Natural killer cell (primary cell): Measurements from ENCODE around the gene HEATR9. TPM values are rescaled to one million over a fixed set of nuclear protein-coding genes. Genes with fewer than 3 reads are reported as not detected.

ENCODE experiments used
- ATAC-seq, 3 donors: fragments of 150-1000 bp in 2 of 3; fragments of 200-7000 bp in 1 of 3; cut with Tn5 transposase; 1 replicate in 1 of 3; 2 replicates in 2 of 3; pipeline ENCODE4 v1.10.0; 2021; ENCODE audit warnings: mild to moderate bottlenecking in 2 of 3, moderate library complexity in 2 of 3
- DNase-seq, 2 donors: peaks; one replicate each; pipeline versions ENCODE4 v3.0.0 to v3.0.0-alpha.2; 2013 to 2021; ENCODE audit warnings: mixed read lengths in 1 of 2
- H3K27ac ChIP-seq: one replicate; pipeline ENCODE4 v1.5.1; 2013; ENCODE audit warnings: mild to moderate bottlenecking, low read length
- H3K27me3 ChIP-seq: one replicate; pipeline ENCODE4 v1.6.1; 2013; ENCODE audit warnings: low read length; ENCODE audit not compliant: control insufficient read depth, insufficient read depth
- H3K36me3 ChIP-seq: one replicate; pipeline ENCODE4 v1.6.1; 2013; ENCODE audit warnings: low read length; ENCODE audit not compliant: control insufficient read depth, insufficient read depth
- H3K4me1 ChIP-seq: one replicate; pipeline ENCODE4 v1.6.1; 2013; ENCODE audit warnings: low read length; ENCODE audit not compliant: control insufficient read depth, insufficient read depth
- H3K4me3 ChIP-seq: one replicate; pipeline ENCODE4 v1.5.1; 2013; ENCODE audit warnings: low read length
- H3K9me3 ChIP-seq: one replicate; pipeline ENCODE4 v1.6.1; 2013; ENCODE audit warnings: low read length; ENCODE audit not compliant: control insufficient read depth, insufficient read depth
- H3K27ac Mint-ChIP-seq, 2 donors: one replicate each; pipeline ENCODE4 v1.8.0; 2022; ENCODE audit warnings: mild to moderate bottlenecking in 2 of 2, mixed read lengths in 2 of 2, moderate library complexity in 1 of 2
- H3K27me3 Mint-ChIP-seq, 2 donors: one replicate each; pipeline ENCODE4 v1.8.0; 2022; ENCODE audit warnings: low read depth in 2 of 2, mixed read lengths in 2 of 2
- H3K36me3 Mint-ChIP-seq: one replicate; pipeline ENCODE4 v1.8.0; 2022; ENCODE audit warnings: mixed read lengths
- H3K4me1 Mint-ChIP-seq, 2 donors: one replicate each; pipeline ENCODE4 v1.8.0; 2022; ENCODE audit warnings: mixed read lengths in 2 of 2
- H3K4me3 Mint-ChIP-seq: one replicate; pipeline ENCODE4 v1.8.0; 2022; ENCODE audit warnings: mild to moderate bottlenecking, moderate library complexity, mixed read lengths
- H3K9me3 Mint-ChIP-seq, 2 donors: one replicate each; pipeline ENCODE4 v1.8.0; 2022; ENCODE audit warnings: mixed read lengths in 2 of 2
- CTCF ChIP-seq: fragments of 200-600 bp; IDR thresholded peaks from one replicate; pipeline ENCODE4 v1.8.0; 2022; ENCODE audit warnings: antibody characterized with exemption
- WGBS: methylation state at CpG from one replicate; pipeline ENCODE4 v1.1.7; 2013; ENCODE audit warnings: missing lambda C conversion rate; ENCODE audit not compliant: insufficient coverage; 5-methylcytosine and 5-hydroxymethylcytosine counted together
- intact Hi-C: fragments of 100-400 bp; cut with micrococcal nuclease; formaldehyde crosslinking; loops from one replicate; pipeline ENCODE4 v1.14.2; 2022
- total RNA-seq, 4 donors: library from RNA; stranded (reverse); fragments of 120-200 nt in 1 of 4; gene quantifications; one replicate each; pipeline versions ENCODE4 v1.2.3 to v1.2.4, GENCODE V29; 2013 to 2022

Gene HEATR9
- total RNA-seq, 3 donors from 2014 or later (not counting 1 experiment from before 2014, with no cell fraction given): 10.0 to 24.1 (median 15.1) TPM

GRCh38 chr17:35843698-35844097, 25.0 kb downstream of the HEATR9 start:
- Mint-ChIP-seq H3K27ac (peak overlapping the region; percentile 17 to 41), H3K4me3 (no peak overlapping the region)
- 95% methylated on average over 2 of the region's 2 CpGs for WGBS

GRCh38 chr17:35842239-35842638, 26.5 kb downstream of the HEATR9 start:
- WGBS: 99% methylated on average over 4 of the region's 5 CpGs
- peaks cover 23% of the 10 kb centered on the region for H3K36me3 Mint-ChIP-seq
- no peak for DNase-seq
- no peak overlapping the region for H3K4me3 Mint-ChIP-seq
- no peak for ATAC-seq
- H3K27ac ChIP-seq: no peak overlapping the region
- H3K9me3 Mint-ChIP-seq: no peaks in the 10 kb centered on the region
- peaks cover 0 to 7% of the 10 kb centered on the region in 2 donors for H3K4me1 Mint-ChIP-seq
- no peaks in the 10 kb centered on the region for H3K4me1 ChIP-seq
- H3K36me3 ChIP-seq: peaks cover 82% of the 10 kb centered on the region
- peak overlapping the region; percentile 20 to 47 for H3K27ac Mint-ChIP-seq
- no peak overlapping the region for H3K4me3 ChIP-seq
- TF ChIP-seq CTCF: no peak
- H3K9me3 ChIP-seq: no peaks in the 10 kb centered on the region
- intact Hi-C loops: no loop called here
- H3K27me3 Mint-ChIP-seq: no peaks in the 10 kb centered on the region
- H3K27me3 ChIP-seq: no peaks in the 10 kb centered on the region

More at GRCh38 chr17:35843698-35844097, 25.0 kb downstream of the HEATR9 start:
- Histone ChIP-seq H3K36me3 (peaks cover 79% of the 10 kb centered on the region), H3K4me1 (no peaks in the 10 kb centered on the region), H3K9me3 (no peaks in the 10 kb centered on the region), H3K27ac (no peak overlapping the region), H3K4me3 (no peak overlapping the region), H3K27me3 (no peaks in the 10 kb centered on the region)
- Mint-ChIP-seq H3K27me3 (no peaks in the 10 kb centered on the region), H3K36me3 (peaks cover 23% of the 10 kb centered on the region), H3K9me3 (no peaks in the 10 kb centered on the region), H3K4me1 (peaks cover 0 to 13% of the 10 kb centered on the region in 2 donors)
- no peak for TF ChIP-seq CTCF
- ATAC-seq (no peak), DNase-seq (no peak)
- intact Hi-C loops: no loop called here

DNA sequence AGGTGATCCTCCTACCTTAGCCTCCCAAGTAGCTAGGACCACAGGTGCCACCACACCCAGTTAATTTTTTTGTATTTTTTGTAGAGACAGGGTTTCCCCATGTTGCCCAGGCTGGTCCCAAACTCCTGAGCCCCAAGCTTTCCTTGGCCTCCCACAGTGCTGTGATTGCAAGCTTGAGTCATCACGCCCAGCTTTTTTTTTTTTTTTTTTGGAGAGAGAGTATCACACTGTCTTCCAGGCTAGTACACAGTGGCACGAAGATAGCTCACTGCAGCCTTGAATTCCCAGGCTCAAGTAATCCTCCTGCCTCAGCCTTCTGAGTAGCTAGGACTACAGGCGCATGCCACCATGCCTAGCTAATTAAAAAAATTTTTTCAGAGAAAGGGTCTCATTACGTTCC, 27.2 kb downstream of the HEATR9 start:
- Histone ChIP-seq H3K27ac (no peak overlapping the region), H3K4me1 (no peaks in the 10 kb centered on the region), H3K36me3 (peaks cover 84% of the 10 kb centered on the region), H3K4me3 (no peak overlapping the region), H3K9me3 (no peaks in the 10 kb centered on the region), H3K27me3 (no peaks in the 10 kb centered on the region)
- H3K36me3 Mint-ChIP-seq: peaks cover 25% of the 10 kb centered on the region
- peaks cover 0 to 7% of the 10 kb centered on the region in 2 donors for H3K4me1 Mint-ChIP-seq
- 93% methylated on average over 4 of the region's 4 CpGs for WGBS
- peak overlapping the region; percentile 20 to 47 for H3K27ac Mint-ChIP-seq
- ATAC-seq (no peak), DNase-seq (no peak)
- intact Hi-C loops: no loop called here
- no peaks in the 10 kb centered on the region for H3K9me3 Mint-ChIP-seq
- H3K27me3 Mint-ChIP-seq: no peaks in the 10 kb centered on the region
- no peak for TF ChIP-seq CTCF
- H3K4me3 Mint-ChIP-seq: no peak overlapping the region

DNA sequence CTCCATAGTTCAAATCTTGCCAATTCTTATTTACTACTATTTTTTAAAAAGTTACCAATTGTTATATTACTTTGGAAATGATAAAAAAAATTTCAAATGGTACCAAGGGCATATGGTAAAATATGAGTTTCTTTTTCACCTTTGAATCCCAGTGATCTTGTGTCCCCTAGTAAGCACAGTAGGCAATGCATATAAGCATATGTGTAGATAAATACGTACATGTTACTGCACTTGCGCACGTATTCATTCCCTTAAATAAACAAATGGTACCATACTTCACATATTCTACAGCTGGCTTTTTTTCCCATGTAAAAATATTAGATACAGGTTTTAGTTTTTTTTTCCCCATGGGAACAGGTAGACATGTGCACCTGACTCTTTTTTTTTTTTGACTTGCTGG, 27.6 kb downstream of the HEATR9 start:
- Histone ChIP-seq H3K36me3 (peaks cover 84% of the 10 kb centered on the region), H3K4me1 (no peaks in the 10 kb centered on the region), H3K27ac (no peak overlapping the region), H3K27me3 (no peaks in the 10 kb centered on the region), H3K4me3 (no peak overlapping the region), H3K9me3 (no peaks in the 10 kb centered on the region)
- H3K4me3 Mint-ChIP-seq: no peak overlapping the region
- H3K27ac Mint-ChIP-seq: peak overlapping the region in 1 of 2 donors; percentile 51
- no CpG with 5 or more reads among the region's 3 CpGs for WGBS
- H3K27me3 Mint-ChIP-seq: no peaks in the 10 kb centered on the region
- H3K4me1 Mint-ChIP-seq: peaks cover 0 to 7% of the 10 kb centered on the region in 2 donors
- intact Hi-C loops: no loop called here
- TF ChIP-seq CTCF: no peak
- DNase-seq (no peak), ATAC-seq (no peak)
- peaks cover 29% of the 10 kb centered on the region for H3K36me3 Mint-ChIP-seq
- H3K9me3 Mint-ChIP-seq: no peaks in the 10 kb centered on the region
